HepG2 (cell line): Measurements from ENCODE around the gene FRMD1. TPM values are rescaled to one million over a fixed set of nuclear protein-coding genes. Genes with fewer than 3 reads are reported as not detected.

ENCODE experiments used
- ATAC-seq: fragments of 200-7000 bp; cut with Tn5 transposase; 3 replicates; pipeline ENCODE4 v1.9.1; 2020; ENCODE audit warnings: mild to moderate bottlenecking, moderate library complexity
- BruUV-seq: library from RNA; stranded (reverse); fragments of 400-500 nt; replicated peaks from 2 replicates; lab custom pipeline; 2021; lab: Mats Ljungman, UMichigan
- CTCF ChIA-PET: fragments of 300-600 bp; formaldehyde crosslinking; extraction: SDS; loops from one replicate; lab custom pipeline; 2021; ENCODE audit warnings: low total read pairs, inconsistent platforms, low intra/inter-chr PET ratio; lab: Yijun Ruan, JAX
- POLR2A ChIA-PET: fragments of 350-600 bp; sonication (Branson Sonifier 250); formaldehyde crosslinking; loops from one replicate; lab custom pipeline; 2020; ENCODE audit warnings: antibody characterized with exemption, inconsistent platforms; lab: Yijun Ruan, JAX
- DNase-seq: peaks from one replicate; pipeline ENCODE4 v3.0.0-alpha.2; 2015; ENCODE audit warnings: low spot score
- FAIRE-seq: peaks from 3 replicates; lab custom pipeline; 2011; peaks lifted over from hg19 to GRCh38; lab: Jason Lieb, UNC
- H2AFZ ChIP-seq: one replicate; pipeline ENCODE4 v1.6.1; 2011; ENCODE audit warnings: low read length, inconsistent platforms
- H3K27ac ChIP-seq: fragments of 300-600 bp; 3 replicates; pipeline ENCODE4 v1.8.0; 2011; ENCODE audit warnings: mixed run types, mild to moderate bottlenecking, mixed read lengths, low read length, inconsistent platforms; ENCODE audit not compliant: insufficient read depth; ENCODE audit errors: extremely low read length
- H3K27me3 ChIP-seq, 2 experiments: fragments of 200-600 bp in 1 of 2; 2 replicates in 1 of 2; 3 replicates in 1 of 2; pipeline versions ENCODE4 v1.6.0 to v1.8.0; 2011; ENCODE audit warnings: low read length in 2 of 2, mild to moderate bottlenecking in 2 of 2, moderate library complexity in 2 of 2, inconsistent platforms in 1 of 2; ENCODE audit not compliant: insufficient read depth in 2 of 2, control insufficient read depth in 1 of 2
- H3K36me3 ChIP-seq, 2 experiments: fragments of 200-600 bp in 1 of 2; replicated peaks in 1 of 2; 2 replicates in 1 of 2; 3 replicates in 1 of 2; pipeline versions ENCODE4 v1.5.1 to v1.8.0; 2011; ENCODE audit warnings: low read length in 2 of 2, inconsistent platforms in 1 of 2; ENCODE audit not compliant: insufficient read depth in 2 of 2, control insufficient read depth in 1 of 2
- H3K4me1 ChIP-seq: 2 replicates; pipeline ENCODE4 v1.5.1; 2012; ENCODE audit warnings: low read length, inconsistent platforms; ENCODE audit not compliant: insufficient read depth
- H3K4me2 ChIP-seq: 2 replicates; pipeline ENCODE4 v1.6.0; 2011; ENCODE audit warnings: low read depth, low read length, inconsistent platforms
- H3K4me3 ChIP-seq, 3 experiments: fragments of 200-600 bp in 1 of 3; sonication (generic), shearing (Covaris generic) in 1 of 3; replicated peaks in 1 of 3; 2 replicates each; pipeline ENCODE4 v1.5.1; 2011 to 2016; ENCODE audit warnings: low read length in 3 of 3, inconsistent platforms in 2 of 3, low read depth in 2 of 3, mild to moderate bottlenecking in 2 of 3, control low read depth in 1 of 3, mixed read lengths in 1 of 3; ENCODE audit not compliant: insufficient read depth in 1 of 3
- H3K79me2 ChIP-seq: one replicate; pipeline ENCODE4 v1.6.1; 2011; ENCODE audit warnings: low read length, inconsistent platforms; ENCODE audit not compliant: insufficient read depth
- H3K9ac ChIP-seq: 2 replicates; pipeline ENCODE4 v1.6.0; 2011; ENCODE audit warnings: mild to moderate bottlenecking, low read depth, low read length, inconsistent platforms; ENCODE audit not compliant: insufficient read depth
- H3K9me3 ChIP-seq: 2 replicates; pipeline ENCODE4 v1.5.1; 2012; ENCODE audit warnings: mild to moderate bottlenecking, low read length
- H4K20me1 ChIP-seq: 2 replicates; pipeline ENCODE4 v1.6.0; 2011; ENCODE audit warnings: inconsistent platforms, mild to moderate bottlenecking, low read length, moderate library complexity; ENCODE audit not compliant: insufficient read depth
- PHF5A ChIP-seq: IDR thresholded peaks from one replicate; pipeline ENCODE4 v1.6.1; 2018; ENCODE audit warnings: low read depth, missing genetic modification reagents; ENCODE audit not compliant: unreplicated experiment
- ZBTB7B ChIP-seq: sonication (generic); formaldehyde crosslinking; IDR thresholded peaks from 2 replicates; pipeline ENCODE4 v1.4.0; 2020; ENCODE audit warnings: missing genetic modification reagents
- ZFP36 ChIP-seq: fragments of 150-350 bp; IDR thresholded peaks from 2 replicates; pipeline ENCODE4 v1.6.1; 2018; ENCODE audit warnings: borderline replicate concordance, low read length, low read depth; ENCODE audit not compliant: partially characterized antibody
- ZNF496 ChIP-seq: sonication (generic); formaldehyde crosslinking; IDR thresholded peaks from 2 replicates; pipeline ENCODE4 v1.8.1; 2023; ENCODE audit warnings: mild to moderate bottlenecking, moderate library complexity, missing genetic modification reagents; ENCODE audit not compliant: insufficient replicate concordance
- ZNF549 ChIP-seq: sonication (generic); formaldehyde crosslinking; IDR thresholded peaks from 2 replicates; pipeline ENCODE4 v1.5.0; 2020; ENCODE audit warnings: missing genetic modification reagents
- ZNF709 ChIP-seq: sonication (generic); formaldehyde crosslinking; IDR thresholded peaks from 2 replicates; pipeline ENCODE4 v1.5.0; 2020; ENCODE audit warnings: mild to moderate bottlenecking, missing genetic modification reagents
- ZNF724P ChIP-seq: sonication (generic); formaldehyde crosslinking; IDR thresholded peaks from 2 replicates; pipeline ENCODE4 v1.8.0; 2022; ENCODE audit warnings: missing genetic modification reagents, borderline replicate concordance
- WGBS: methylation state at CpG from one replicate; pipeline ENCODE4 v1.1.6; 2017; ENCODE audit warnings: low lambda C conversion rate; 5-methylcytosine and 5-hydroxymethylcytosine counted together
- in situ Hi-C: cut with HindIII; loops from 2 replicates; pipeline ENCODE4 v1.10.0; 2017; ENCODE audit warnings: low pct_unique_long_range_greater_than_20kb; ENCODE audit not compliant: extremely low pct_ligation_motif_present
- intact Hi-C: fragments of 100-400 bp; cut with micrococcal nuclease; formaldehyde crosslinking; loops from one replicate; pipeline ENCODE4 v1.10.0; 2022; ENCODE audit not compliant: unreplicated experiment
- polyA plus RNA-seq, 8 experiments: library from polyadenylated mRNA; depleted of rRNA in 3 of 8; stranded (reverse) in 7 of 8; unstranded in 1 of 8; fragments of >200 nt; fragmentation: Illumina TruSeq in 4 of 8; extraction: Trizol in 4 of 8; gene quantifications; 2 replicates each; pipeline versions ENCODE4 v1.2.1 to v1.2.3, GENCODE V29; 2011 to 2016; ENCODE audit warnings: low read depth in 4 of 8, missing spikeins in 1 of 8, mixed read lengths in 1 of 8; ENCODE audit not compliant: insufficient read depth in 1 of 8
- total RNA-seq, 5 experiments: library from RNA; depleted of rRNA; stranded (reverse); fragments of >200 nt; fragmentation: Illumina TruSeq; extraction: Trizol; gene quantifications; 2 replicates each; pipeline ENCODE4 v1.2.3, GENCODE V29; 2016; ENCODE audit warnings: low read depth in 1 of 5
- TF ChIP-seq, protein P1 (sequence below): sonication (generic); formaldehyde crosslinking; IDR thresholded peaks from 2 replicates; pipeline ENCODE4 v1.5.1; 2020; ENCODE audit warnings: mild to moderate bottlenecking, missing genetic modification reagents, borderline replicate concordance
- TF ChIP-seq, protein P2 (sequence below): IDR thresholded peaks from 2 replicates; pipeline ENCODE4 v1.6.1; 2016; ENCODE audit warnings: low read depth, missing genetic modification reagents, missing compliant biosample characterization
- TF ChIP-seq, protein P3 (sequence below): sonication (generic); formaldehyde crosslinking; IDR thresholded peaks from 2 replicates; pipeline ENCODE4 v1.8.1; 2022; ENCODE audit warnings: mild to moderate bottlenecking, missing genetic modification reagents
- TF ChIP-seq, protein P4 (sequence below), 2 experiments: sonication (generic) in 1 of 2; formaldehyde crosslinking in 1 of 2; IDR thresholded peaks; 2 replicates each; pipeline versions ENCODE4 v1.4.0 to v1.6.1; 2016 to 2020; ENCODE audit warnings: borderline replicate concordance in 1 of 2, low read depth in 1 of 2, mild to moderate bottlenecking in 1 of 2, missing genetic modification reagents in 1 of 2

The FRMD1 gene
- total and polyA plus RNA-seq, 2 of the 13 experiments (the other 11 are each of a cell fraction or from before 2014, with no cell fraction given): 0.01 TPM; not detected in 1

DNA sequence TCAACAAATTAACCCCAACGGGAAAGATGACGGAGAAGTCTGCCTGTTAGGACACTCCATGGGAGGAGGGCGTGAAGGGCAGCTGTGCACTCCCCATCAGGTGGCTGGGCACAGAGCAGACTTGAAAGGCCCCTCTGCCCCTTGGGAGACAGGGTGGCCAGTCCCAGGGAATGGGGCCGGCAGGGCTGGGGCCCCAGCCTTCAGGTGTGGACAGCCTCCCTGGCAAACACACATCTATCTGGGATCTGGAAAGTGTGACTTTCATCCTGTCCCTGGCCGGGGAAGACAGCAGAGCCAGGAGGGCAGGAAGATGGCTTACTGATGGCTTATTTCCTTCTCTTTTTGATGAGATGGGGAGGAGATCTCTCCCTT, 4.5 kb upstream of the FRMD1 start:
- no TSS peak for BruUV-seq
- DNase-seq (no peak), FAIRE-seq (no peak), ATAC-seq (no peak)
- H3K4me3 ChIP-seq: no peak overlapping the region
- H2AFZ ChIP-seq: no peak overlapping the region
- H3K9me3 ChIP-seq: no peaks in the 10 kb centered on the region
- H3K27ac ChIP-seq: no peak overlapping the region
- H3K4me1 ChIP-seq: peaks cover 28% of the 10 kb centered on the region
- H3K79me2 ChIP-seq: no peaks in the 10 kb centered on the region
- intact Hi-C loops (no loop called here), in situ Hi-C loops (no loop called here)
- no peaks in the 10 kb centered on the region for H3K36me3 ChIP-seq
- H3K27me3 ChIP-seq: peaks cover 11 to 70% of the 10 kb centered on the region in 2 experiments
- CTCF ChIA-PET: no interaction called here
- WGBS: 7% methylated on average over 4 of the region's 5 CpGs
- no peak overlapping the region for H3K4me2 ChIP-seq
- no peaks in the 10 kb centered on the region for H4K20me1 ChIP-seq
- no peak overlapping the region for H3K9ac ChIP-seq
- POLR2A ChIA-PET: no interaction called here
- TF ChIP-seq, protein P1, sequence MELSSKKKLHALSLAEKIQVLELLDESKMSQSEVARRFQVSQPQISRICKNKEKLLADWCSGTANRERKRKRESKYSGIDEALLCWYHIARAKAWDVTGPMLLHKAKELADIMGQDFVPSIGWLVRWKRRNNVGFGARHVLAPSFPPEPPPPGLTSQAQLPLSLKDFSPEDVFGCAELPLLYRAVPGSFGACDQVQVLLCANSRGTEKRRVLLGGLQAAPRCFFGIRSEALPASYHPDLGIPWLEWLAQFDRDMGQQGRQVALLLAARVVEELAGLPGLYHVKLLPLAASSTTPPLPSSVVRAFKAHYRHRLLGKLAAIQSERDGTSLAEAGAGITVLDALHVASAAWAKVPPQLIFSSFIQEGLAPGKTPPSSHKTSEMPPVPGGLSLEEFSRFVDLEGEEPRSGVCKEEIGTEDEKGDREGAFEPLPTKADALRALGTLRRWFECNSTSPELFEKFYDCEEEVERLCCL (CRISPR knock-in tag): no peak
- TF ChIP-seq ZNF709 (CRISPR knock-in tag) (no peak), ZNF549 (CRISPR knock-in tag) (no peak), ZNF724P (CRISPR knock-in tag) (no peak), PHF5A (CRISPR knock-in tag) (no peak), ZNF496 (CRISPR knock-in tag) (no peak), ZFP36 (no peak), ZBTB7B (CRISPR knock-in tag) (no peak)
- TF ChIP-seq, protein P2, sequence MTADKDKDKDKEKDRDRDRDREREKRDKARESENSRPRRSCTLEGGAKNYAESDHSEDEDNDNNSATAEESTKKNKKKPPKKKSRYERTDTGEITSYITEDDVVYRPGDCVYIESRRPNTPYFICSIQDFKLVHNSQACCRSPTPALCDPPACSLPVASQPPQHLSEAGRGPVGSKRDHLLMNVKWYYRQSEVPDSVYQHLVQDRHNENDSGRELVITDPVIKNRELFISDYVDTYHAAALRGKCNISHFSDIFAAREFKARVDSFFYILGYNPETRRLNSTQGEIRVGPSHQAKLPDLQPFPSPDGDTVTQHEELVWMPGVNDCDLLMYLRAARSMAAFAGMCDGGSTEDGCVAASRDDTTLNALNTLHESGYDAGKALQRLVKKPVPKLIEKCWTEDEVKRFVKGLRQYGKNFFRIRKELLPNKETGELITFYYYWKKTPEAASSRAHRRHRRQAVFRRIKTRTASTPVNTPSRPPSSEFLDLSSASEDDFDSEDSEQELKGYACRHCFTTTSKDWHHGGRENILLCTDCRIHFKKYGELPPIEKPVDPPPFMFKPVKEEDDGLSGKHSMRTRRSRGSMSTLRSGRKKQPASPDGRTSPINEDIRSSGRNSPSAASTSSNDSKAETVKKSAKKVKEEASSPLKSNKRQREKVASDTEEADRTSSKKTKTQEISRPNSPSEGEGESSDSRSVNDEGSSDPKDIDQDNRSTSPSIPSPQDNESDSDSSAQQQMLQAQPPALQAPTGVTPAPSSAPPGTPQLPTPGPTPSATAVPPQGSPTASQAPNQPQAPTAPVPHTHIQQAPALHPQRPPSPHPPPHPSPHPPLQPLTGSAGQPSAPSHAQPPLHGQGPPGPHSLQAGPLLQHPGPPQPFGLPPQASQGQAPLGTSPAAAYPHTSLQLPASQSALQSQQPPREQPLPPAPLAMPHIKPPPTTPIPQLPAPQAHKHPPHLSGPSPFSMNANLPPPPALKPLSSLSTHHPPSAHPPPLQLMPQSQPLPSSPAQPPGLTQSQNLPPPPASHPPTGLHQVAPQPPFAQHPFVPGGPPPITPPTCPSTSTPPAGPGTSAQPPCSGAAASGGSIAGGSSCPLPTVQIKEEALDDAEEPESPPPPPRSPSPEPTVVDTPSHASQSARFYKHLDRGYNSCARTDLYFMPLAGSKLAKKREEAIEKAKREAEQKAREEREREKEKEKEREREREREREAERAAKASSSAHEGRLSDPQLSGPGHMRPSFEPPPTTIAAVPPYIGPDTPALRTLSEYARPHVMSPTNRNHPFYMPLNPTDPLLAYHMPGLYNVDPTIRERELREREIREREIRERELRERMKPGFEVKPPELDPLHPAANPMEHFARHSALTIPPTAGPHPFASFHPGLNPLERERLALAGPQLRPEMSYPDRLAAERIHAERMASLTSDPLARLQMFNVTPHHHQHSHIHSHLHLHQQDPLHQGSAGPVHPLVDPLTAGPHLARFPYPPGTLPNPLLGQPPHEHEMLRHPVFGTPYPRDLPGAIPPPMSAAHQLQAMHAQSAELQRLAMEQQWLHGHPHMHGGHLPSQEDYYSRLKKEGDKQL (CRISPR knock-in tag): no peak
- TF ChIP-seq, protein P3, sequence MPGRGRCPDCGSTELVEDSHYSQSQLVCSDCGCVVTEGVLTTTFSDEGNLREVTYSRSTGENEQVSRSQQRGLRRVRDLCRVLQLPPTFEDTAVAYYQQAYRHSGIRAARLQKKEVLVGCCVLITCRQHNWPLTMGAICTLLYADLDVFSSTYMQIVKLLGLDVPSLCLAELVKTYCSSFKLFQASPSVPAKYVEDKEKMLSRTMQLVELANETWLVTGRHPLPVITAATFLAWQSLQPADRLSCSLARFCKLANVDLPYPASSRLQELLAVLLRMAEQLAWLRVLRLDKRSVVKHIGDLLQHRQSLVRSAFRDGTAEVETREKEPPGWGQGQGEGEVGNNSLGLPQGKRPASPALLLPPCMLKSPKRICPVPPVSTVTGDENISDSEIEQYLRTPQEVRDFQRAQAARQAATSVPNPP (CRISPR knock-in tag): no peak
- TF ChIP-seq, protein P4, sequence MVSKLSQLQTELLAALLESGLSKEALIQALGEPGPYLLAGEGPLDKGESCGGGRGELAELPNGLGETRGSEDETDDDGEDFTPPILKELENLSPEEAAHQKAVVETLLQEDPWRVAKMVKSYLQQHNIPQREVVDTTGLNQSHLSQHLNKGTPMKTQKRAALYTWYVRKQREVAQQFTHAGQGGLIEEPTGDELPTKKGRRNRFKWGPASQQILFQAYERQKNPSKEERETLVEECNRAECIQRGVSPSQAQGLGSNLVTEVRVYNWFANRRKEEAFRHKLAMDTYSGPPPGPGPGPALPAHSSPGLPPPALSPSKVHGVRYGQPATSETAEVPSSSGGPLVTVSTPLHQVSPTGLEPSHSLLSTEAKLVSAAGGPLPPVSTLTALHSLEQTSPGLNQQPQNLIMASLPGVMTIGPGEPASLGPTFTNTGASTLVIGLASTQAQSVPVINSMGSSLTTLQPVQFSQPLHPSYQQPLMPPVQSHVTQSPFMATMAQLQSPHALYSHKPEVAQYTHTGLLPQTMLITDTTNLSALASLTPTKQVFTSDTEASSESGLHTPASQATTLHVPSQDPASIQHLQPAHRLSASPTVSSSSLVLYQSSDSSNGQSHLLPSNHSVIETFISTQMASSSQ (IDR thresholded peaks at IDR 0.05; ENCODE audit: low read depth): no peak
- TF ChIP-seq, protein P4 (CRISPR knock-in tag; IDR thresholded peaks at IDR 0.05; ENCODE audit: borderline replicate concordance): no peak
